H1 (cell line): ENCODE measurements around the gene OR14K1. TPM values are rescaled to one million over a fixed set of nuclear protein-coding genes. Genes with fewer than 3 reads are reported as not detected.

Experiments
- CTCF ChIA-PET: fragments of 300-600 bp; sonication (Branson Sonifier 250); formaldehyde crosslinking; loops from one replicate; lab custom pipeline; 2021; ENCODE audit not compliant: partially characterized antibody; lab: Charles Lee
- POLR2A ChIA-PET: fragments of 300-600 bp; sonication (Branson Sonifier 250); formaldehyde crosslinking; loops from one replicate; lab custom pipeline; 2021; ENCODE audit warnings: inconsistent platforms; ENCODE audit not compliant: partially characterized antibody; lab: Charles Lee
- DNase-seq, 2 experiments: peaks; one replicate each; pipeline versions ENCODE4 v3.0.0 to v3.0.0-alpha.2; 2010 to 2022; ENCODE audit warnings: low spot score in 2 of 2, low read depth in 1 of 2, mixed read lengths in 1 of 2
- FAIRE-seq: peaks from 2 replicates; lab custom pipeline; 2011; peaks lifted over from hg19 to GRCh38; lab: Jason Lieb, UNC
- H2AFZ ChIP-seq: 2 replicates; pipeline ENCODE4 v1.8.1; 2012; ENCODE audit warnings: low read length, inconsistent platforms
- H2AK5ac ChIP-seq: 2 replicates; pipeline ENCODE4 v1.6.1; 2013; ENCODE audit warnings: low read depth, low read length
- H2BK120ac ChIP-seq: replicated peaks from 2 replicates; pipeline ENCODE3; 2013; ENCODE audit warnings: low read depth, low read length, inconsistent platforms
- H2BK12ac ChIP-seq: 2 replicates; pipeline ENCODE4 v1.6.1; 2013; ENCODE audit warnings: low read depth, low read length
- H2BK15ac ChIP-seq: 2 replicates; pipeline ENCODE4 v1.6.1; 2013; ENCODE audit warnings: low read length
- H2BK20ac ChIP-seq: 2 replicates; pipeline ENCODE4 v1.6.1; 2013; ENCODE audit warnings: low read length
- H2BK5ac ChIP-seq: 2 replicates; pipeline ENCODE4 v1.6.1; 2013; ENCODE audit warnings: low read depth, low read length
- H3K14ac ChIP-seq: 2 replicates; pipeline ENCODE4 v1.6.1; 2013; ENCODE audit warnings: inconsistent platforms; ENCODE audit not compliant: insufficient read length
- H3K18ac ChIP-seq: 2 replicates; pipeline ENCODE4 v1.6.1; 2013; ENCODE audit warnings: low read length; ENCODE audit errors: extremely low read depth
- H3K23ac ChIP-seq: 2 replicates; pipeline ENCODE4 v1.6.1; 2013; ENCODE audit warnings: inconsistent platforms; ENCODE audit not compliant: insufficient read length
- H3K23me2 ChIP-seq: 2 replicates; pipeline ENCODE4 v1.6.1; 2013; ENCODE audit warnings: low read depth, low read length
- H3K27ac ChIP-seq: 2 replicates; pipeline ENCODE4 v1.6.1; 2011; ENCODE audit warnings: low read depth, low read length, inconsistent platforms
- H3K27me3 ChIP-seq, 4 experiments: replicated peaks in 1 of 4; 1 replicate in 1 of 4; 2 replicates in 3 of 4; pipeline versions ENCODE4 v1.6.1 to v1.8.1; 2011 to 2013; ENCODE audit warnings: low read length in 3 of 4, mild to moderate bottlenecking in 3 of 4, inconsistent platforms in 2 of 4, mixed read lengths in 2 of 4, moderate library complexity in 1 of 4; ENCODE audit not compliant: control insufficient read depth in 3 of 4, insufficient read depth in 3 of 4; ENCODE audit errors: extremely low read depth in 1 of 4
- H3K36me3 ChIP-seq, 4 experiments: 2 replicates each; pipeline versions ENCODE4 v1.6.1 to v1.8.1; 2011 to 2013; ENCODE audit warnings: mild to moderate bottlenecking in 4 of 4, low read length in 3 of 4, moderate library complexity in 2 of 4, control low read depth in 1 of 4, inconsistent platforms in 1 of 4; ENCODE audit not compliant: insufficient read depth in 4 of 4, control insufficient read depth in 2 of 4
- H3K4ac ChIP-seq: replicated peaks from 2 replicates; pipeline ENCODE3; 2013; ENCODE audit warnings: low read length, low read depth, mixed read lengths, inconsistent platforms; ENCODE audit not compliant: insufficient read length
- H3K4me1 ChIP-seq, 4 experiments: replicated peaks in 1 of 4; 1 replicate in 1 of 4; 2 replicates in 3 of 4; pipeline versions ENCODE4 v1.6.1 to v1.8.1; 2011 to 2013; ENCODE audit warnings: low read length in 3 of 4, inconsistent platforms in 2 of 4, mixed read lengths in 1 of 4; ENCODE audit not compliant: insufficient read depth in 4 of 4, control insufficient read depth in 3 of 4
- H3K4me2 ChIP-seq, 2 experiments: 2 replicates each; pipeline versions ENCODE4 v1.6.1 to v1.8.1; 2011 to 2013; ENCODE audit warnings: low read depth in 2 of 2, low read length in 2 of 2, control low read depth in 1 of 2, inconsistent platforms in 1 of 2, mild to moderate bottlenecking in 1 of 2; ENCODE audit not compliant: insufficient read depth in 1 of 2
- H3K4me3 ChIP-seq, 4 experiments: fragments of 200-600, 300-600 bp in 1 of 4; sonication (generic), shearing (Covaris generic), sonication (Bioruptor Twin) in 1 of 4; 2 replicates each; pipeline versions ENCODE4 v1.5.1 to v1.8.1; 2011 to 2016; ENCODE audit warnings: low read length in 4 of 4, low read depth in 3 of 4, control low read depth in 2 of 4, inconsistent platforms in 2 of 4, mild to moderate bottlenecking in 2 of 4, mixed read lengths in 1 of 4, moderate library complexity in 1 of 4; ENCODE audit not compliant: insufficient read depth in 2 of 4; ENCODE audit errors: extremely low read depth in 1 of 4
- H3K56ac ChIP-seq: replicated peaks from 2 replicates; pipeline ENCODE3; 2013; ENCODE audit warnings: low read depth, mild to moderate bottlenecking, mixed read lengths, low read length, inconsistent platforms; ENCODE audit not compliant: insufficient read length
- H3K79me1 ChIP-seq: 2 replicates; pipeline ENCODE4 v1.6.1; 2013; ENCODE audit warnings: low read depth, low read length, control low read depth
- H3K79me2 ChIP-seq, 2 experiments: 2 replicates each; pipeline versions ENCODE4 v1.6.1 to v1.8.1; 2012 to 2013; ENCODE audit warnings: low read length in 2 of 2, mild to moderate bottlenecking in 2 of 2, inconsistent platforms in 1 of 2; ENCODE audit not compliant: insufficient read depth in 2 of 2, control insufficient read depth in 1 of 2
- H3K9ac ChIP-seq, 4 experiments: replicated peaks in 1 of 4; 1 replicate in 1 of 4; 2 replicates in 3 of 4; pipeline versions ENCODE4 v1.6.1 to v1.8.1; 2011 to 2013; ENCODE audit warnings: low read depth in 3 of 4, low read length in 3 of 4, control low read depth in 2 of 4, mild to moderate bottlenecking in 2 of 4, moderate library complexity in 2 of 4, inconsistent platforms in 1 of 4; ENCODE audit errors: extremely low read depth in 1 of 4
- H3K9me3 ChIP-seq, 2 experiments: 2 replicates each; pipeline versions ENCODE4 v1.6.1 to v1.8.1; 2012 to 2013; ENCODE audit warnings: mild to moderate bottlenecking in 2 of 2, moderate library complexity in 2 of 2, control low read depth in 1 of 2, inconsistent platforms in 1 of 2, low read depth in 1 of 2, low read length in 1 of 2, mixed read lengths in 1 of 2; ENCODE audit not compliant: insufficient read depth in 2 of 2
- H4K20me1 ChIP-seq, 2 experiments: replicated peaks in 1 of 2; 2 replicates each; pipeline versions ENCODE3 to v1.8.1; 2011 to 2013; ENCODE audit warnings: inconsistent platforms in 2 of 2, low read length in 2 of 2, mild to moderate bottlenecking in 1 of 2; ENCODE audit not compliant: insufficient read depth in 2 of 2, control insufficient read depth in 1 of 2
- H4K5ac ChIP-seq: 2 replicates; pipeline ENCODE4 v1.6.1; 2013; ENCODE audit warnings: low read length, low read depth, mixed read lengths, inconsistent platforms; ENCODE audit not compliant: insufficient read length
- H4K8ac ChIP-seq: 2 replicates; pipeline ENCODE4 v1.8.0; 2013; ENCODE audit warnings: mild to moderate bottlenecking, moderate library complexity, low read length, inconsistent platforms; ENCODE audit not compliant: insufficient read depth; ENCODE audit errors: extremely low read depth
- H4K91ac ChIP-seq: replicated peaks from 2 replicates; pipeline ENCODE3; 2013; ENCODE audit warnings: low read length, mixed read lengths, inconsistent platforms; ENCODE audit not compliant: insufficient read length
- BRCA1 ChIP-seq: IDR thresholded peaks from 2 replicates; pipeline ENCODE4 v1.6.1; 2012; ENCODE audit warnings: low read depth, low read length, improper control_type of control experiment
- SAP30 ChIP-seq: fragments of 300-600 bp; sonication (generic); IDR thresholded peaks from 2 replicates; pipeline ENCODE4 v1.7.1; 2012; ENCODE audit warnings: low read length, moderate library complexity, mild to moderate bottlenecking, inconsistent platforms; ENCODE audit not compliant: insufficient read depth, insufficient replicate concordance
- TAF7 ChIP-seq: optimal IDR thresholded peaks from 2 replicates; pipeline ENCODE3; 2011; ENCODE audit warnings: low read depth, mild to moderate bottlenecking, inconsistent platforms, low read length, moderate library complexity, borderline replicate concordance
- WGBS, 2 experiments: shearing (Covaris generic) in 1 of 2; methylation state at CpG; one replicate each; pipeline versions ENCODE4 v1.1.6 to v1.1.7; 2013 to 2015; ENCODE audit warnings: low lambda C conversion rate in 2 of 2, mixed read lengths in 2 of 2, inconsistent platforms in 1 of 2, low coverage in 1 of 2, missing lambda C conversion rate in 1 of 2; ENCODE audit not compliant: insufficient replicate concordance in 2 of 2, insufficient coverage in 1 of 2, insufficient read length in 1 of 2; ENCODE audit errors: extremely low coverage in 1 of 2, missing lambda C conversion rate in 1 of 2; 5-methylcytosine and 5-hydroxymethylcytosine counted together
- polyA plus RNA-seq, 7 experiments: library from polyadenylated mRNA; depleted of rRNA in 3 of 7; stranded (reverse) in 5 of 7; unstranded in 2 of 7; fragments of >200 nt in 5 of 7; fragments of 200-250 nt in 2 of 7; gene quantifications; 1 replicate in 5 of 7; 2 replicates in 1 of 7; 4 replicates in 1 of 7; pipeline versions ENCODE4 v1.2.1 to v1.2.3, GENCODE V29; 2011 to 2013; ENCODE audit warnings: missing spikeins in 2 of 7, mixed read lengths in 2 of 7
- total RNA-seq: library from RNA; stranded (reverse); fragmentation: NEBNext Ultra II Directional; extraction: Animal tissue kit (Norgen Biotek cat#: 25700); gene quantifications from 2 replicates; pipeline ENCODE4 v1.2.1, GENCODE V29; 2021

Gene OR14K1
- total and polyA plus RNA-seq, 2 of the 8 experiments (the other 6 are each of a cell fraction or from before 2014, with no cell fraction given) = not detected

DNA sequence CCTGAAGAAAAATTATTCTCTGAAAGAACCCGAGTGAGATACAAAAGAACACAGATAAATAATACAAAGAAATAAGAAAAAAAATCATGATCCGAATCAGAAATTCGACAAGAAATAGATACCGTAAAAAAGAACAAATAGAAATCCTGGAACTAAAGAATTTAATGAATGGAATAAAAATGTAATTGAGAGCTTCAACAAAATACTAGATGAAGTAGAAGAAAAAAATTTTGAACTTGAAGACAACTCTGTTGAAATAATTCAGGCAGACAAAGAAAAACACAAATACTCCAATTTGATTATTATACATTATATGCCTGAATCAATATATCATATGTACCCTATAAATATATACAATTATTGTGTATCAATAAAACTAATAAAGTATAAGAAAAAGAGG is 17.2 kb upstream of the OR14K1 start:
- H3K9me3 ChIP-seq = peaks cover 37 to 49% of the 10 kb centered on the region in 2 experiments
- TF ChIP-seq TAF7 (no peak), BRCA1 (no peak), SAP30 (no peak)
- TF ChIP-seq, all 59 proteins: peak for 0
- H3K27ac ChIP-seq = no peak overlapping the region
- H3K79me1 ChIP-seq = no peaks in the 10 kb centered on the region
- no peaks in the 10 kb centered on the region for H3K36me3 ChIP-seq
- no peaks in the 10 kb centered on the region for H3K27me3 ChIP-seq
- no peaks in the 10 kb centered on the region for H4K20me1 ChIP-seq
- no peak overlapping the region for H2AFZ ChIP-seq
- FAIRE-seq (no peak), DNase-seq (no peak)
- H3K18ac ChIP-seq = no peak overlapping the region
- no peak overlapping the region for H4K5ac ChIP-seq
- H3K23ac ChIP-seq = no peak overlapping the region
- H3K4ac ChIP-seq = no peak overlapping the region
- no peak overlapping the region for H3K4me3 ChIP-seq
- CTCF ChIA-PET = no interaction called here
- H2BK12ac ChIP-seq = no peak overlapping the region
- WGBS, 2 experiments = 74% methylated on average over 4 of the region's 4 CpGs; no CpG with 5 or more reads in 1 of the 2 experiments
- H3K23me2 ChIP-seq = no peaks in the 10 kb centered on the region
- no peak overlapping the region for H2BK120ac ChIP-seq
- no peak overlapping the region for H2BK5ac ChIP-seq
- no peak overlapping the region for H4K91ac ChIP-seq
- no peak overlapping the region for H2AK5ac ChIP-seq
- H4K8ac ChIP-seq = no peak overlapping the region
- no peaks in the 10 kb centered on the region for H3K79me2 ChIP-seq
- H2BK20ac ChIP-seq = no peak overlapping the region
- no peak overlapping the region for H3K4me2 ChIP-seq
- H2BK15ac ChIP-seq = no peak overlapping the region
- H3K56ac ChIP-seq = no peak overlapping the region
- no peak overlapping the region for H3K14ac ChIP-seq
- no peaks in the 10 kb centered on the region for H3K4me1 ChIP-seq
- no peak overlapping the region for H3K9ac ChIP-seq
- POLR2A ChIA-PET = no interaction called here
